K562 (cell line): ENCODE data around the gene HIVEP3. TPM values are rescaled to one million over a fixed set of nuclear protein-coding genes. Genes with fewer than 3 reads are reported as not detected.

Experiments used
- ATAC-seq: fragments of 200-7000 bp; cut with Tn5 transposase; 3 replicates; pipeline ENCODE4 v1.9.1; 2020; ENCODE audit warnings: moderate library complexity
- BruUV-seq: library from RNA; stranded (reverse); fragments of 400-500 nt; replicated peaks from 2 replicates; lab custom pipeline; 2021; lab: Mats Ljungman, UMichigan
- CTCF ChIA-PET: fragments of 300-600 bp; formaldehyde crosslinking; extraction: SDS; loops from one replicate; lab custom pipeline; 2021; ENCODE audit warnings: low intra/inter-chr PET ratio; lab: Yijun Ruan, JAX
- POLR2A ChIA-PET: fragments of 300-600, 350-650 bp; sonication (Branson Sonifier 250); formaldehyde crosslinking; extraction: SDS; loops from one replicate; lab custom pipeline; 2021; ENCODE audit warnings: antibody characterized with exemption, inconsistent platforms; lab: Yijun Ruan, JAX
- DNase-seq, 4 experiments: peaks; one replicate each; pipeline versions ENCODE4 v3.0.0 to v3.0.0-alpha.2; 2011 to 2018; ENCODE audit warnings: low spot score in 3 of 4, mixed read lengths in 3 of 4; ENCODE audit errors: extremely low read depth in 1 of 4
- FAIRE-seq: peaks from 2 replicates; lab custom pipeline; 2011; peaks lifted over from hg19 to GRCh38; lab: Jason Lieb, UNC
- H2AFZ ChIP-seq: 2 replicates; pipeline ENCODE4 v1.6.0; 2011; ENCODE audit warnings: low read depth, low read length, control low read depth, inconsistent platforms
- H3K27ac ChIP-seq: fragments of 200-600 bp; 3 replicates; pipeline ENCODE4 v1.8.0; 2011; ENCODE audit warnings: low read depth, mild to moderate bottlenecking, control low read depth, inconsistent platforms, low read length, moderate library complexity, mixed read lengths; ENCODE audit errors: extremely low read depth
- H3K27me3 ChIP-seq, 2 experiments: fragments of 300-600 bp in 1 of 2; 2 replicates in 1 of 2; 3 replicates in 1 of 2; pipeline versions ENCODE4 v1.6.0 to v1.8.0; 2011; ENCODE audit warnings: inconsistent platforms in 2 of 2, low read length in 2 of 2, mild to moderate bottlenecking in 1 of 2, mixed read lengths in 1 of 2, moderate library complexity in 1 of 2; ENCODE audit not compliant: control insufficient read depth in 2 of 2, insufficient read depth in 2 of 2
- H3K36me3 ChIP-seq: fragments of 300-600 bp; 3 replicates; pipeline ENCODE4 v1.8.0; 2011; ENCODE audit warnings: mild to moderate bottlenecking, low read length, inconsistent platforms; ENCODE audit not compliant: control insufficient read depth, insufficient read depth
- H3K4me1 ChIP-seq, 2 experiments: fragments of 200-600 bp in 1 of 2; replicated peaks in 1 of 2; 2 replicates in 1 of 2; 3 replicates in 1 of 2; pipeline versions ENCODE4 v1.5.1 to v1.8.0; 2011; ENCODE audit warnings: inconsistent platforms in 2 of 2, low read length in 2 of 2, mild to moderate bottlenecking in 1 of 2, mixed read lengths in 1 of 2, moderate library complexity in 1 of 2; ENCODE audit not compliant: control insufficient read depth in 2 of 2, insufficient read depth in 2 of 2
- H3K4me2 ChIP-seq: 2 replicates; pipeline ENCODE4 v1.6.1; 2011; ENCODE audit warnings: low read length, control low read depth, inconsistent platforms, mixed read lengths; ENCODE audit not compliant: insufficient read depth
- H3K4me3 ChIP-seq: fragments of 200-600 bp; sonication (generic), shearing (Covaris generic); 2 replicates; pipeline ENCODE4 v1.5.1; 2016; ENCODE audit warnings: control low read depth, inconsistent platforms
- H3K79me2 ChIP-seq: fragments of 200-600 bp; 3 replicates; pipeline ENCODE4 v1.8.0; 2011; ENCODE audit warnings: low read length, inconsistent platforms; ENCODE audit not compliant: control insufficient read depth, insufficient read depth
- H3K9ac ChIP-seq, 2 experiments: 2 replicates each; pipeline versions ENCODE4 v1.6.0 to v1.6.1; 2011; ENCODE audit warnings: low read depth in 2 of 2, low read length in 2 of 2, control low read depth in 1 of 2, inconsistent platforms in 1 of 2, mild to moderate bottlenecking in 1 of 2, mixed read lengths in 1 of 2; ENCODE audit not compliant: insufficient read depth in 1 of 2
- H3K9me1 ChIP-seq: one replicate; pipeline ENCODE4 v1.6.0; 2011; ENCODE audit warnings: inconsistent platforms, mild to moderate bottlenecking, low read length, moderate library complexity; ENCODE audit not compliant: control insufficient read depth, insufficient read depth
- H3K9me3 ChIP-seq: replicated peaks from 2 replicates; pipeline ENCODE4 v1.5.1; 2011; ENCODE audit warnings: low read depth, low read length, inconsistent platforms; ENCODE audit not compliant: control insufficient read depth, insufficient read depth
- H4K20me1 ChIP-seq: replicated peaks from 2 replicates; pipeline ENCODE4 v1.6.1; 2011; ENCODE audit warnings: low read length, inconsistent platforms, mixed read lengths; ENCODE audit not compliant: control insufficient read depth, insufficient read depth
- CREBBP ChIP-seq: IDR thresholded peaks from one replicate; pipeline ENCODE4 v1.6.1; 2012; ENCODE audit warnings: low read depth, mild to moderate bottlenecking, control low read depth, inconsistent platforms, low read length
- ELF4 ChIP-seq: fragments of 450-650 bp; formaldehyde crosslinking; IDR thresholded peaks from 2 replicates; pipeline ENCODE4 v1.4.0; 2022; ENCODE audit warnings: missing genetic modification characterization
- KAT7 ChIP-seq: sonication (generic); formaldehyde crosslinking; IDR thresholded peaks from 2 replicates; pipeline ENCODE4 v1.8.0; 2022; ENCODE audit warnings: missing genetic modification reagents, mild to moderate bottlenecking, borderline replicate concordance
- MED1 ChIP-seq: sonication (generic); formaldehyde crosslinking; IDR thresholded peaks from 2 replicates; pipeline ENCODE4 v1.8.1; 2023; ENCODE audit warnings: missing genetic modification reagents, borderline replicate concordance
- WGBS: fragments of 100-300 bp; shearing (Covaris generic); methylation state at CpG from one replicate; pipeline ENCODE4 v1.1.6; 2016; ENCODE audit warnings: low coverage, mixed read lengths; ENCODE audit not compliant: insufficient coverage; ENCODE audit errors: missing lambda C conversion rate; 5-methylcytosine and 5-hydroxymethylcytosine counted together
- in situ Hi-C: fragments of 300-500 bp; cut with MboI; formaldehyde crosslinking; loops from 4 replicates; pipeline ENCODE4 v1.15.0; 2018; ENCODE audit warnings: inconsistent platforms, mixed read lengths
- intact Hi-C: fragments of 100-400 bp; cut with micrococcal nuclease; formaldehyde crosslinking; loops from 2 replicates; pipeline ENCODE4 v1.14.2; 2022
- polyA plus RNA-seq, 8 experiments: library from polyadenylated mRNA; depleted of rRNA in 4 of 8; stranded (reverse) in 5 of 8; unstranded in 3 of 8; fragments of >200 nt; fragmentation: Nextera tagmentation in 2 of 8; fragmentation: Illumina TruSeq in 1 of 8; extraction: Ambion mirVana in 2 of 8; extraction: Trizol in 1 of 8; gene quantifications; 2 replicates each; pipeline versions ENCODE4 v1.2.1 to v1.2.3, GENCODE V29; 2011 to 2014; ENCODE audit warnings: inconsistent platforms in 1 of 8, missing spikeins in 1 of 8
- total RNA-seq, 7 experiments: library from RNA; depleted of rRNA in 6 of 7; stranded (reverse); fragments of >200 nt in 6 of 7; fragmentation: Illumina TruSeq in 2 of 7; extraction: Trizol in 2 of 7; gene quantifications; 2 replicates each; pipeline versions ENCODE4 v1.2.1 to v1.2.3, GENCODE V29; 2011 to 2021; ENCODE audit warnings: low replicate concordance in 1 of 7

The HIVEP3 gene
- total and polyA plus RNA-seq, 9 of the 15 experiments (the other 6 are each of a cell fraction or from before 2014, with no cell fraction given), result 0.09 to 0.58 (median 0.34) TPM; not detected in 1

- Histone ChIP-seq H4K20me1 (no peaks in the 10 kb centered on the region), H3K36me3 (no peaks in the 10 kb centered on the region), H2AFZ (no peak overlapping the region), H3K9ac (no peak overlapping the region), H3K4me1 (no peaks in the 10 kb centered on the region), H3K27me3 (peaks cover 10 to 42% of the 10 kb centered on the region in 2 experiments; a peak in 3 of 5 replicates), H3K9me1 (no peaks in the 10 kb centered on the region), H3K79me2 (no peaks in the 10 kb centered on the region), H3K4me3 (no peak overlapping the region), H3K4me2 (no peak overlapping the region), H3K9me3 (no peaks in the 10 kb centered on the region), H3K27ac (no peak overlapping the region)
- ATAC-seq (no peak), DNase-seq (no peak), FAIRE-seq (no peak)
- TF ChIP-seq CREBBP (no peak), ELF4 (CRISPR knock-in tag) (no peak), KAT7 (CRISPR knock-in tag) (no peak), MED1 (CRISPR knock-in tag) (no peak)
- ChIA-PET CTCF (no interaction called here), POLR2A (interaction anchor here (0.6 to 1.8 kb wide), 3 partner anchors 13 to 116 kb away, joined by 3 to 5 read pairs (median 4); no protein-coding TSS in a partner anchor)
- 2% methylated on average over 3 of the region's 3 CpGs for WGBS
- intact Hi-C loops, result no loop called here
- BruUV-seq, result no TSS peak
- in situ Hi-C loops, result no loop called here
Measured at GRCh38 chr1:41653574-41653973, 265.1 kb downstream of the HIVEP3 start.
